Dermis lymphatic vessel endothelial cell (primary cell): ENCODE data around the gene PNKD. TPM values are rescaled to one million over a fixed set of nuclear protein-coding genes. Genes with fewer than 3 reads are reported as not detected.

Source experiments
- total RNA-seq: library from RNA; depleted of rRNA; stranded (reverse); fragments of >200 nt; gene quantifications from 2 replicates; pipeline ENCODE4 v1.2.1, GENCODE V29; 2014

The PNKD gene, protein sequence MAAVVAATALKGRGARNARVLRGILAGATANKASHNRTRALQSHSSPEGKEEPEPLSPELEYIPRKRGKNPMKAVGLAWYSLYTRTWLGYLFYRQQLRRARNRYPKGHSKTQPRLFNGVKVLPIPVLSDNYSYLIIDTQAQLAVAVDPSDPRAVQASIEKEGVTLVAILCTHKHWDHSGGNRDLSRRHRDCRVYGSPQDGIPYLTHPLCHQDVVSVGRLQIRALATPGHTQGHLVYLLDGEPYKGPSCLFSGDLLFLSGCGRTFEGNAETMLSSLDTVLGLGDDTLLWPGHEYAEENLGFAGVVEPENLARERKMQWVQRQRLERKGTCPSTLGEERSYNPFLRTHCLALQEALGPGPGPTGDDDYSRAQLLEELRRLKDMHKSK
- total RNA-seq = 16.6 and 19.1 TPM in 2 replicates

DNA sequence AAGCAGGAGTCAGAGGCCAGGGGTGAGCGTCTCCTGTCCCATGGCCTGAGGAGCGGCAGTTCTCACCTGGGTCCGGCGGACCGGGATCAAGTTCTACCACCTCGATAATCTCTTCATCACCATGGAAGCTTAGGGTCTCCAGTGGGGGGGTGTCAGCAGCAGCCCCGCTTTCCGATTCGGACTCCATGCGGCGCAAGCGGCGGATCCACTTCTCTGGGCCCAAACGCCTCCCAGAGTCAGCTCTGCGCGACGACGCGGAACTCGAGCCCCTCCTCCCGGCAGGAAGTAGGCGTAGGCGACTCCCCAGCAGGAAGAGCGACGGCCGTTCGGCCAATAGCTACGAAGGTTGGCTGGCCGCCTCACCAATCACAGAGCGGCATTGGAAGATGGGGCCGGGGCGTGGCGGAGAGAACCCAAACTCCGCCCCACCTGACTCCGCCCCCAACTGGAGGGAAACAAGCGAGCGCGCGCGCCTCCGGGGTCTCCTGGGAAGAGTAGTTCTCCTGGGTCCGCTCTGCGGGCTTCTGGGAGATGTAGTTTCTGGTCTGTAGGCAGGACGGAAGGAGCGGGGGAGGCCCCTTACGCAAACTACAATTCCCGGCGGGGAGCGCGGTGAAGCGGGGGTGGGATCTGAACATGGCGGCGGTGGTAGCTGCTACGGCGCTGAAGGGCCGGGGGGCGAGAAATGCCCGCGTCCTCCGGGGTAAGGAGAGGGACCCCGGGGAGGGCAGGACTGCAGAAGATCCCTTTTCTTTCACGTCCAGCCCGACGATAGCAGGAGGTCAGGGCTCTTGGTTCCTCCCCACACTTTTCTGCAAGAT is at the start of gene PNKD, which contains the start of gene AAMP:
PNKD (plus strand) TSS at position 620 of the 821 bp plus-strand sequence; CDS start at position 637, 17 bp downstream.
AAMP (minus strand) TSS at position 238 of the 821 bp plus-strand sequence; CDS start at position 187, 51 bp downstream.

DNA sequence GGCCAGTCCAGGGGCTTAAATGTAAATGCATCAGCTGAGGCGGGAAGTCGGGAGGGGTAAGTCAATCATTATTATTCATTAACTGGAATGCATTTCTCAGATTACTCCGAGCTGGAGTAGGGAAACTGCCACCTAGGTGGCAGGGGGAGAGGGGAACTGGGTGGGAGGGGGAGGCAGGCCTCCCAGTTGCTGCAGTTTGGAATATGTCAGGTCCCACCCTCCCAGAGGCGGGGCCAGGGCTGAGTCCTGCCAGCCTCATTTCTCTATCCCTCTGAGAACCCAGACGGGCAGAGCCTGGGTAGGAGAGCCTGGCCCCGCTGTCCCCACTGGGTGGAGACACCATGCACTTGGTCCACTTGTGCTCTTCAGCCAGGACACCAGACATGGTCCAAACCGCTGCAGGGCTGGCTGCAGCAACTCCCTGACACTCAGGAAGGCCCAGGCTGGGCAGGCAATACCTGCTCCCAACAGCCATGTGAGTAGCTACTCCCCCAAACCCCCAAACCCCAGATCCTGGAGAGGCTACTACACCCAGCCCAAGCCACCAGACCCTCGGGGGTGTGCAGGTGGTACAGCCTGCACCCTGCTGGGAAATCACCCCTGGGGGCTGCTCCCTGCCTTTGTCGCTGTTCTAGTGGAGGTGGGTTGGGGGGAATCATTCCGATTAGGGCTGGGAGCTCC is 9.4 kb upstream of the PNKD start, which contains the start of gene GPBAR1:
GPBAR1 (plus strand) TSS at position 274 of the 681 bp plus-strand sequence. CDS start 1,710 bp downstream, outside the sequence.

DNA sequence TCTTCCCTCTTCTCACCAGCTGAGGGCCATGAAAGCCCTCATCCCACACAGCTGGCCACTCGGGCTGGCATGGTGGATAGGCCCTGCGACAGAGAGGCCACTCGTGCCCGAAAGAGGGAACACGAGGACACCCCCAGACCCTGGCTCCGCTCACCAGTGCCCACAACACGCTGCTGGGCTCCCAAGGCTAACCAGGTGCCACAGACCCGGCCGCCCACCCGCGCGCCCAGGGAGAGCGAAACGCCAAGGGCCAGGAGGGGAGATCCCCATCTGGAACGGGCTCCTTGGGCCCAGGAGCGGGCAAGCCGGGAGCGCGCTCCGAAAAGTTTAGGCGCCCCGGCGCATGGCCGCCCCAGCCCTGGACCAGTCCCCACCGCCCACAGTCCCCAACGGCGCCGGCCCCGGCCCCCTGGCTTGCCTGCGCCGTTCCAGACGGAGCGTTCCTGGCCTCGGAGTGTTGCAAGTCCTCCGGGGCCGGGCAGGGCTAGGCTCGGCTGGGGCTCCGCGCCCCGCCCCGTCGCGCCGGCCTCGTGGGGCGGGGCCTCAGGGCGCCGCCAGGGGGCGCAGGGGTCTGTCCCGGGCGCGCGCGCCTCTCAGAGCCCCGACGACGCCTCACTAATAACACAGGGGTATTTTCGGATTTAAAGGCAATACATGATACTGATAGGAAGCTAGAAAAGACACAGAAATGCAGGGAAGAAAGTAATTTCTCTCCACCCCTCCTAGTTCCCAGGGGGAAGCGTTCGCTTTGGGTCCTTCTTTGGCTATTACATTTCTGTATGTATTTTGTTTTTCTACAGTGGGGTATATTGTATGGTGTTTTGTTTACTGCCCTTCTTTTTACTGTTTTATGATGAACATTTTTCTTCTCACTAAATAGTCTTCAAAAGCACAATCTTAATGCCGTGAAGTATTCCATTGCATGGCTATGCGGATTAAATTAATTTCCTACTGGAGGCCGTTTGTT is 22.0 kb downstream of the PNKD start, which contains the start of gene TMBIM1:
TMBIM1 (minus strand) TSS at position 456 of the 967 bp plus-strand sequence. CDS start 10,362 bp downstream, outside the sequence.

DNA sequence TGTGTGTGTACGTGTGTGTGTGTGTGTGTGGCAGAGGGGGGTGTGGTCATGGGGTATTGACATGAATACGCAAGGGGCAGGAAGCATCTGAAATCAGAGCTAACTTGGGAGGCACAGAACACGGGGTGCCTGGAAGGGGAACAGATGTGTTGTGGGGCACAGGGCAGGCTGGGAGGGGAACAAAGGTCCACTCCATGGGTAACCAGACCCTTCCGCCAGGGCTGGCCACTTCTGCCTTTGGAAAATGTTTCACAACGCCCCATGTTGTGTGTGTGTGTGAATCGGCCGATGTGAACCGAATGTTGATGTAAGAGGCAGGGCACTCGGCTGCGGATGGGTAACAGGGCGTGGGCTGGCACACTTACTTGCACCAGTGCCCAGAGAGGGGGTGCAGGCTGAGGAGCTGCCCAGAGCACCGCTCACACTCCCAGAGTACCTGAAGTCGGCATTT is 111.6 kb downstream of the PNKD start, which contains the start of gene SLC11A1:
SLC11A1 (plus strand) TSS at position 358 of the 451 bp plus-strand sequence. CDS start 96 bp downstream, outside the sequence.

Other genes with a start within 250 kb of the PNKD start
- not detected in 2 replicates for gene RUFY4, start 201.3 kb upstream of the PNKD start, total RNA-seq
- not detected in 2 replicates for gene CXCR2, start 144.5 kb upstream of the PNKD start, total RNA-seq
- not detected in 2 replicates for gene CXCR1, start 103.6 kb upstream of the PNKD start, total RNA-seq
- gene ARPC2, start 53.3 kb upstream of the PNKD start, total RNA-seq = 232 and 237 TPM in 2 replicates
- 0.09 TPM in 1 of 2 replicates, not detected in the other for gene GPBAR1, start 9.5 kb upstream of the PNKD start, total RNA-seq
- gene AAMP, start 382 bp upstream of the PNKD start, total RNA-seq = 133 and 152 TPM in 2 replicates
- gene TMBIM1, start 22.0 kb downstream of the PNKD start, total RNA-seq = 119 and 159 TPM in 2 replicates
- gene CATIP, start 86.3 kb downstream of the PNKD start, total RNA-seq = not detected in 2 replicates
- 0.09 and 0.11 TPM in 2 replicates for gene SLC11A1, start 111.8 kb downstream of the PNKD start, total RNA-seq
- gene CTDSP1, start 129.3 kb downstream of the PNKD start, total RNA-seq = 75.3 and 77.3 TPM in 2 replicates
- not detected in 2 replicates for gene VIL1, start 148.6 kb downstream of the PNKD start, total RNA-seq